GM20000 (cell line): ENCODE data around the gene HGD.
A peak's percentile ranks its signal among the peaks of the same experiment; 100 is the strongest.

Source experiments
- DNase-seq: peaks from one replicate; pipeline ENCODE4 v3.0.0; 2012; ENCODE audit warnings: low spot score
- CTCF ChIP-seq: IDR thresholded peaks from 2 replicates; pipeline ENCODE4 v1.5.1; 2012; ENCODE audit warnings: mild to moderate bottlenecking, control low read depth; ENCODE audit errors: extremely low read depth, missing control alignments

Gene HGD

GRCh38 chr3:120684896-120685295, 2.9 kb upstream of the HGD start:
- no peak for TF ChIP-seq CTCF
- no peak for DNase-seq

GRCh38 chr3:120683671-120684301, 1.7 kb upstream of the HGD start:
- DNase-seq: no peak
- TF ChIP-seq CTCF: no peak

- DNase-seq: no peak
Measured at GRCh38 chr3:120683213-120683612, 1.2 kb upstream of the HGD start.

GRCh38 chr3:120681506-120682038, 467 bp downstream of the HGD start:
- TF ChIP-seq CTCF: no peak
- no peak for DNase-seq

More at GRCh38 chr3:120683213-120683612, 1.2 kb upstream of the HGD start:
- no peak for TF ChIP-seq CTCF

- no peak for TF ChIP-seq CTCF
- DNase-seq: no peak
Measured at GRCh38 chr3:120681018-120681417, 1.0 kb downstream of the HGD start.

GRCh38 chr3:120680193-120680894, 1.7 kb downstream of the HGD start:
- no peak for DNase-seq
- no peak for TF ChIP-seq CTCF

- no peak for TF ChIP-seq CTCF
Measured at GRCh38 chr3:120678984-120679383, 3.1 kb downstream of the HGD start.

More at GRCh38 chr3:120678984-120679383, 3.1 kb downstream of the HGD start:
- DNase-seq: peak; percentile 3
